HG03045 (cell line): ENCODE measurements around the gene SOHLH1.

Experiments used
- ATAC-seq: cut with Tn5 transposase; IDR thresholded peaks from one replicate; pipeline ENCODE4 v1.9.1; 2021; ENCODE audit warnings: mild to moderate bottlenecking, moderate library complexity; ENCODE audit not compliant: unreplicated experiment

SOHLH1 gene

DNA sequence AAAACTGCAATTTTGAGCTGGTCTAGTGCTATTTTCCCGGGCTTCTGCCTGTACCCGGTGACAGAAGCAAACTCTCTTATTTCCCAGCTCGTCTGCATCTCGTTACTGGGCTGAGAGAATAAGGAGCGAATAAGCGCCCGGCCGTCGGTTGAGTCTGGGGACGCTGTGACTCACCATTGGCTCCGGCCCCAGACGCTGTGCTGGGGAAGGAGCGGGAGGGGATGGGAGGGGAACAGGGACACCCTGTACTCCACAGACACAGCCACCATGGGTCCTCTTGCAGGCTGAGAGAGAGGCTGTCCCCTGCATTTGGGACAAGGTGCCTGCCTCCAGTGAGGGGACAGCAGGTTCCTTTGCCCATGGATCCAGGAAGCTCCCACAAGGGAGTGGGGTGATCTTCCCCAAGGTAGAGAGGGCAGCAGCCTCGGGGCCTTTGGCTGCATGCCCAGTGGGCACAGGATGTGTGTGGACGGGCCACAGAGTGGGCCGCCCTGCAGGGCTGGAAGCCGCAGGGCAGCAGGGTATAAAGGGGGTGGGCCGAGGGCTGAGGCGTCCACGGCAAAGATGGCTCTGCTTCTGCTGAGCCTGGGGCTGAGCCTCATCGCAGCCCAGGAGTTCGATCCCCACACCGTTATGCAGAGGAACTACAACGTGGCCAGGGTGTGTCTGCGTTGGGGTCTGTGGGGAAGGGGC lies 36.4 kb downstream of the SOHLH1 start, which contains the start of gene LCN9:
LCN9 (plus strand) TSS at position 552 of the 693 bp plus-strand sequence; CDS start at position 565, 13 bp downstream.
- ATAC-seq = no peak

DNA sequence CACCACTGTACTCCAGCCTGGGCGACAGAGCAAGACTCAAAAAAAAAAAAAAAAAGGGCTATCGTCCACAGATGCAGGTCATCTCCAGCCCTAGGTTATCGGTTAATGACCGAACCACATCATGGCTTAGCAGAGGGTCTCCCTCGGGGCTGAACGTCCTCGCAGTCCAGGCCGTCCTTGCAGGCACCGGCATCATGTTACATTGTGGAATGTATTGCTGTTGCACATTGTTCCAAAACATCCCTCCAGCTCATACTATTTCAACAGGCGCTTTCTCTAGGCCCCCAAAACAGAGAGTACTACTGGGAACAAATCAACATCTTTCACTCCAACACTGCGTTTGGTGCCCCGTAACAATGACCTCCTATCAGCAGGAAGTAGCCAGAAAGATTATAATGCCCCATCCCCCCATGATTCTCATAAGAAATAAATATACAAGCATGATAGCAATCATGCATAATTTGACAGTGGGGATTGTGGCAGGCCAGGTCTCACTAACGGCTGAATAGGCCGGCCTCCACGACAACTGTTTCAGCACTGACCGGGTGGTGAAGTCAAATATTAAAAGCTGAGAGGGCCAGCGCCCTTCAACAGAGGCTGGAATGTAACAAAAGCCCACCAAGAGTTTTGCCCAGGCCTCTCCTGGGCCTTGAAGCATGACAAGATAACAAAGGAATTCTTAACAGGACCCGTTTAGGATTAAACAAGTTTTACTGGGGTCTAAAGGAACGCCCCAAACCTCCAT lies 37.3 kb downstream of the SOHLH1 start:
- ATAC-seq = no peak

DNA sequence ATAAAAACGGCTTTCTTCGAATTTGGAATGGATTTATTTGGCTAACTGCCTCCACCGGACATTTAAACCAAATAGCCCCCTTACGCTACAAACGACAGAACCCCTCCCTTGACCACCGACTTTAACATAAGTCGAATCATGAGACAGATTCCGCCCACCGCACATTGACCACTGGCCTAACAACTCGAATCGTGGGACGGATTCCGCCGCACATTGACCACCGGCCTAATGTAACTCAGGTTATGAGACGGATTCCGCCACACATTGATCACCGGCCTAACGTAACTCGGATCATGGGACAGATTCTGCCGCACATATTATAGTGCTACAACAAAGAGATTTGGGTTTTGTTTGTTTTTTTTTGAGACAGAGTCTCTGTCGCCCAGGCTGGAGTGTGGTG lies 38.9 kb downstream of the SOHLH1 start:
- no peak for ATAC-seq

DNA sequence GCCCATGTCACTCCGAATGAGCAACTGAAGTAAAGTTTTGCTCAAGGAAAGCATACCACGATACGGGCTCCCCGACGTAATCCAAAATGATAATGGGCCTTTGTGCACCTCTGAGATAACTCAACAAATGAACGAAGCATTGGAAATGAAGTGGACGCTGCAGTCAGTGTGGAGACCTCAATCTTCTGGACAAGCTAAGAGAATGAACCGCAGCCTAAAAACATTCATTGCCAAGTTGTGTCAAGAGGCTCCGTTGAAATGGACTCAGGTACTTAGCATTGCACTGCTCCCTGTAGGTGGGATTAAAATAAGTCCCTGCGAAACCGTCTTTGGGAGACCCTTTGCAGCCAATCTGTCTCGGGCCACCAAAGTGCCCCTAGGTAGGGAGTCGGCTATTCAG lies 40.0 kb downstream of the SOHLH1 start:
- ATAC-seq = no peak

DNA sequence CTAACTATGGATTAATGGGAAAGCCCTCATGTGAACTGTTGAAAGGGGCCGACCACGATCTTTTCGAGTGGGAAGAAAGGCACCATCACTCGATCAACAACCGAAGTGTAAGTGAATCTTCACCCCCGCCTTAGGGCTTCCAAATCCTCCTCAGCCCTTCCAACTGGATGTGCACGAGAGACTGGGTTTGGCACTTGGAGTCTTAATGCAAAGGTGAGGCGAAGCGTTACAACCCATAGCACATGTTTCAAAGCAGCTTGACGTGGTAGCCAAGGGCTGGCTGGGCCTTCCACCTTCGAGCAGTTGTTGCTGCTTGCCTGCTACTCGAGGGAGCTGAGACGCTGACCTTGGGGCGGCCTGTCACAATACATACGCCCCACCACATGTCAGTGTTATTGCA lies 41.9 kb downstream of the SOHLH1 start:
- ATAC-seq = no peak

DNA sequence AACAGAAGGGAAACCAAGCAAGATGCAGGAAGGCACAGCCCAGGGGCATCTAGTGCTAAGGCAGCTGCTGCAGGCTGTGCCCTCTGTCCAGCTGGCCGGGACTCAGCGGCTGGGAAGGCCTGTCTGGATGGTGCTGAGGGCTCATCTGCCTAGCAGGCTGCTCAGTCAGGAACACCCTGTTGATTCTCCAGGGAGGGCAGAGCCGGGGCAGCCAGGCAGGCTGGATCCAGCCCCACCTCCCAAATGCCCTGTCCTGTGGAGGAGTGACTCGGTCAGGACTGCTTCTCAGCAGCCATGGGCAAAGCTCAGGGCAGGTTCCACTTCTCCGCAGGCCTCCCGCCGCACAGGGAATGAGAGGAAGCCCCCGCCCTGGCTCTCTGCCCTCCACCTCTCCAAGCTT lies 44.0 kb downstream of the SOHLH1 start:
- no peak for ATAC-seq

DNA sequence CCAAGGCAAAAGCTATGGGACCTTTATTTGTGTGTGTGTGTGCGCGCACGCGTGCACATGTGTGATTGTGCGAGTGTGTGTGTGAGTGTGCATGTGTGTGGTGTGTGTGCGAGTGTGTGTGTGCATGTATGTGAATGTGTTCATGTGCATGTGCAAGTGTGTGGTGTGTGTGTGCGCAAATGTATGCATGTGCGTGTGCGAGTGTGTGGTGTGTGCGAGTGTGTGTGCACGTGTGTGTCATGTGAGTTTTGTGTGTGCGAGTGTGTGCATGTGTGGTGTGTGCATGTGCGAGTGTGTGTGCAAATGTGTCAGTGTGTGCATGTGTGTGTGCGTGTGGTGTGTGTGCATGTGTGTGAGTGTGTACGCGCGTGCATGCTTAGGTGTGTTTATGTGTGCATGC lies 48.9 kb downstream of the SOHLH1 start:
- no peak for ATAC-seq

DNA sequence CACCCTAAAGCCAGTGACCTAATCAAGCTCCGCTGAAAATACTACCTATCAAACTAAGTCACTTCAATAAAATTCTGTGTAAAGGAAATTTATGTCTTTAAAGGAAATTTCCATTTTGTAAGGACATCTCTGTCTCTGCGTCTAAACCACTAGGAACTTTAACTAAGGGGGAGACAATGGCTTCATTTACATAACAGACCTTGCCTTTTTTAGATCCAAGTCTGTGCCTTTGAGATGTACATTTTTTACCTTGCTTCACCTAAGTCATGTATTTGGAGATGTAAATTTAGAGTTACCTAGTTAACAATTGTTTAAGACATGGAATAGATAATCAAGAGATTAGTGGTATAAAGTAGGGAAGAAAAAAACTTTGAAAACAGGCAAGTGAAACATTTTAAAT lies 49.8 kb downstream of the SOHLH1 start:
- ATAC-seq = no peak

DNA sequence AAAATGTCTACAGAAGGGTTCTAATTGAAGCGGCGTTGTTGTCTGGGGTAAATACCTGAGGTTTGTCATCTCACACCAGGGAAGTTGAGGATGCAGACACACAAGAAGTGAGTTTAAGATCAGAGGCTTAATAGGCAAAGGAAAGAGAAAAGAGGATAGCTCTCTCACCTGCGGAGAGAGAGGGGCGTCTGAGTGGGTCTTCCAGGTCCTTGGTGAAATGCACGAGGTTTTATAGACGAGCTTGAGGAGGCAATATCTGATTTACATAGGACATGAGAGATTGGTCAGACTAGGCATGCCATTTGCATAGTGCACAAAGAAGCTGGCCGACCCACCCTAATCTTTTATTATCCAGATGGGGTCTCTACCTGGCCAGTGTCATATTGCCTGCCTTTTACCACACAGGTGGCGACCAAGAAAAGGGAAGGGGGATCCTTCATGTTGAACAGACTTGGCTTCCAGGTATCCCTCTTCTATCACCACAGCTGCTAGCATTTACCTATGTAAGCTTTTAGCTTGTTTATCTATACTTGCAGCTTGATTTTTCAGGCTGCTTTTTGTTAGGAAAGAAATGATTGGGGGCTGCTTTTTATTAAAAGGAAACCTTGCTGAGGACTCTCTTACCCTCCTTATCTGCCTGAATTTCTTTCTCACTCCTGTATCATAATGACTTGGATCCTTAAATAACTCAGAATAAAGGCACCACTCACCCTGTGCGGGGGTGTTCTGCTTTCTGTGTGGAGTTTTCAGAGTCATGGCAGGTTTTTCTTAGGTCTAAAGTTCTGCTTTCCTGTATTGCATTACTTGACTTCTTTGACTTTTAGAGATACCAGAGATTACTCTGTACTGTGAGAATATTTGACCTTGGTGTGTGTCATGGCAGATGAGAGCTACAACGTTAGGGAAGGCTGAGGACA lies 50.5 kb downstream of the SOHLH1 start:
- ATAC-seq = no peak

DNA sequence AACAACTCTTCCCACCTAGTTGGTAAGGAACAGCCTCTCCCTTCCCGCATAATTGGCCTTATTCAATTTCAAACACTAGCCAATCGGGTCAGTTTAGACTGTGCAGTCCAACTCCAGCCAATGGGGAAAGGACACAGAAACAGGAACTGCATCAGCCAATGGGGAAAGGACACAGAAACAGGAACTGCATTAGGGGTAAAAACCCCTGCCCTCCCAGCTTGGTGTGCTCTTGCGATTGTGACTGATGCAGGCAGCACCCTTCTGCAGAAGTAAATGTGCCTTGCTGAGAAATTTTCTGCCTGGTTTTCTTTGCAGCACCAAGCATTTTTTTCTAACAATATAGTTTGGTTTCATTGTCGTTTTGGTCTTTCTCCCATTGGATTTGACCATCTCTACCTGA lies 51.4 kb downstream of the SOHLH1 start:
- no peak for ATAC-seq

DNA sequence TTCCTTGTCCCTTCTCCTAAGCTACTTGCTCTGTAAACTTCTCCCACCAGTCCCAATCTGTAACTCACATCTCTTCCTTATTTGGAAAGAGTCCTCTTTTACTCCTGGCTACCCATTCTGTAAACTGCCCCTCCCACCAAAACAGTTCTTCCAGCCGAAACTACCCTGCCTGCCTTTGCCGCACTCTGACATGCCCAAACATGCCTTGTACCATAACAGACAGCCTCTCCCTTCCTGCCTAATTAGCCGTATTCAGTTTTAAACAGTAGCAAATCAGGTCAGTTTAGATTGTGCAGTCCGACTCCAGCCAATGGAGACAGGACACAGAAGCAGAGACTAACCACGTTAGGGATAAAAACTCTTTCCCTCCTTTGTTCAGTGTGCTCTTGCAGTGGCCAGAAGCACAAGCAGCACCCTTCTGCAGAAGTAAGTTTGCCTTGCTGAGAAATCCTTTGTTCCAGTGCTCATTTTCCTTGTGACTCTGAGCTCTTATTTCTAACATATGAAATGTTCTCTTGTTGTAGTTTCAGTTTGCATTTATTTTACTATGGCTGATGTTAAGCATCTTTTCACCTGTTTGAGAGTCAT lies 54.6 kb downstream of the SOHLH1 start:
- ATAC-seq = no peak
